EH (cell line): ENCODE measurements around the gene RNF217.

Source experiments
- DNase-seq: peaks from one replicate; pipeline ENCODE4 v3.0.0-alpha.2; 2015; ENCODE audit warnings: low read depth

Gene RNF217

DNA sequence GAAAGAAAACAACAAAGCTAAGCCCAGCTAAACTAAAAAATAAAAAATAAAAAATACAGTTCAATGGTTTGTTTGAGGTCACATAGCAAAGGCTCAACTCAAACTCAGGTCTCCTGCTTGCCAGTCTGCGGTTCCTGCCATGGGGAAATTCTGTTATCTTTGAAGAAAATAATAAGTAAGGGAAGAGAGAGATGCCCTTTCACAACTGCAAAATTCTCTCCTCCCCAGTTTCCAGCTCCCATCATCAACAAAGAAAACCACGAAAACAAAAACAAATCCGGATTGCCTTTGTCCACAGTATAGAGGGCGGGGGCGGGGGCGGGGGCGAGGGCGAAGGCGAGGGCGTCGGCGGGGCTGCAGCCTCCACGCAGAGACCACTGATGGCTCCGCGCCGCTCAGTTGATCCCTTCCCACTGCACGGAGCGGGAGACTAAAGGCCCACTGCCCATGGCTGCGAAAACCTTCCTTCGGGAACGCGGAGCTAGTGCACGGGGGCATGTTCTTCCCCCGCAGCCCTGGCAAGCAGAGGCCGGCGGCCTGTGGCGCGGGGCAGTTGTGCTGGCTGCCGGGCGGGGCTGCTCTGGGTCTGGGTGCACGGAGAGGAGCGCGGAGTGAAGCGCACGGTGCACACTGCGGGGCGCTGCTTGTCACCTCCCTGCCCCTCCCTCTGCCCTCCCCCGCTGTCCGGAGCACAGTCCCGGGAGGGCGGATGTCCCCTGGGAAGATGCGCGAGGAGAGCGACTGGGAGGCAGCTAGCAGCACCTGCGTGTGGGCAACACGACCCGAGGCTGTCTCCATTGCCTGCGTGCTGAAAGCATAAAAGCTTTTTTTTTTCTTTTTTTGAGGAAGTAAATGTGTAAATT is 137.2 kb downstream of the RNF217 start:
- DNase-seq: peak; percentile 77

- no peak for DNase-seq
Measured at GRCh38 chr6:125100074-125100652, 137.9 kb downstream of the RNF217 start.

GRCh38 chr6:125101128-125101527 is 138.9 kb downstream of the RNF217 start:
- no peak for DNase-seq

- DNase-seq: peak; percentile 69
Measured at GRCh38 chr6:125101631-125102030, 139.4 kb downstream of the RNF217 start.

GRCh38 chr6:125102411-125102810 is 140.2 kb downstream of the RNF217 start:
- DNase-seq: no peak

DNA sequence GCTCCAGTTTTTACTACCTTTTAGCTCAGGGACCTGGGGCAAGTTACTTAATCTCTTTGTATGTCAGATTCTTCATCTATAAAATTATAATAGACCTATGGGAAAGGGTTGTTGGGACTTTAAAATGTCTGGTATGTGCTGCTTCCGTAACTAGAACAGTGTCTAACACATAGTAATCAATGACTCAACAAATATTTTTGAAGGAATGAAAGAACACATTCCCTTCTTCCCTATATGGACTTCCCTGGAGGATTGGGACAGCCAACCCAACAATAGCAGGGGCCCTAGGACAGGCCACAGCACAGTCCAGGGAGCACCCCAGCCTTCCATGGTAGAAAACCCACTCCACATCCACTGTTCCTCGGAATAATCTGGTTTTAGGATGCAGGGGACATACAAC is 140.7 kb downstream of the RNF217 start:
- DNase-seq: peak; percentile 97

- DNase-seq: peak; percentile 87
Measured at GRCh38 chr6:125104425-125104824, 142.2 kb downstream of the RNF217 start.

- DNase-seq: no peak
Measured at GRCh38 chr6:125107048-125107447, 144.8 kb downstream of the RNF217 start.

DNA sequence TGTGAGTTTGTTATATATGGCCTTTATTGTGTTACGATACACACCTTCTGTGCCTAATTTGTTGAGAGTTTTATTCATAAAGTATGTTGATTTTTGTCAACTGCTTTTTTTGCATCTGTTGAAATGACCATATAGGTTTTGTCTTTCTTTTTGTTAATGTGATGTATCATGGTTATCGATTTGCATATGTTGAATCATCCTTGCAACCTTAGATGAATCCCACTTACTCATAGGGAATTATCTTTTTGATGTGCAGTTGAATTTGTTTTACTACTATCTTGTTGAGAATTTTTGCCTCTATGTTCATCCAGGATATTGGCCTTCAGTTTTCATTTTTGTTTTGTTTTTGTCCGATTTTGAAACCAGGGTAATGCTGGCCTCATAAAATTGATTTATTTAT is 145.7 kb downstream of the RNF217 start:
- DNase-seq: no peak

DNA sequence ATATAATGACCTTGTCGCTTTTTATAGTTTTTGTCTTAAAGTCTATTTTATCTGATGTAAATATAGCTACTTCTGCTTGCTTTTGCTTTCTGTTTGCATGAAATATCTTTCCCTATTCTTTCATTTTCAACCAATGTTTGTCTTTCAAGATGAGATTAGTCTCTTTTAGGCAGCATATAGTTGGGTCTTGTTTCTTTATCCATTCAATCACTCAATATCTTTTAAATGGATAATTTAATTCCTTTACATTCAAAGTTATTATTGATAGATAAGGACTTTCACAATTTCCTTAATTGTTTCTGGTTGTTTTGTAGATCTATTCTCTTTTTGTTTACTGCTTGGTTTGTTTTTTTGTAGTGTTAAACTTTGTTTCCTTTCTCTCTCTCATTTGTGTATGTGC is 147.8 kb downstream of the RNF217 start:
- DNase-seq: no peak

DNA sequence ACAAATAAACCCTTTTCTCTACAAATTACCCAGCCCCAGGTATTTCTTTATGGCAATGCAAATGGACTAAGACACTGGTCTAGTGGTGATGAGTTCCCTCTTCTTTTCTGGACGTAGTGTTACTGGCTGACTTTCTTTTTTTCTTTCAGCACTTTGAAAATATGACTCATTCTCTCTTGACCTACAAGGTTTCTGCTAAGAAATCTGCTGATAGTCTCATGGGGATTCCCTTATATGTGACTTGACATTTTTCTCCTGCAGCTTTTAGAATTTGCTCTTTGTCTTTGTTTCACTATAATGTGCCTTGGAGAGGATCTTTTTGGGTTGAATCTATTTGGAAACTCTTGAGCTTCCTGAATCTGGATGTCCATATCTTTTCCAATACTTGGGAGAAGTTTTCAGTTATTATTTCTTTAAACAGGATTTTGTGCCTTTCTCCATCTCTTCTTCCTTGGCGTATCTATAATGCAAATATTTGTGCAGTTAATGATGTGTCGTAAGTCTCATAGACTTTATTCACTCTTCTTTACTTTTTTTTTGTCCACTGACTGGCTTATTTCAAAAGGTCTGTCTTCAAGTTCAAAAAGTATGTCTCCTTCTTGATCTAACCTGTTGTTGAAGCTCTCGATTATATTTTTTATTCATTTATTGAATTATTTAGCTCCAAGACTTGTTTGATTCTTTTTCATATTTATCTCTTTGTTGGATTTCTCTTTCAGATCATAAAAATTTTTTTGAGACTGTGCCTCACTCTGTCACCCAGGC is 149.2 kb downstream of the RNF217 start:
- DNase-seq: no peak

DNA sequence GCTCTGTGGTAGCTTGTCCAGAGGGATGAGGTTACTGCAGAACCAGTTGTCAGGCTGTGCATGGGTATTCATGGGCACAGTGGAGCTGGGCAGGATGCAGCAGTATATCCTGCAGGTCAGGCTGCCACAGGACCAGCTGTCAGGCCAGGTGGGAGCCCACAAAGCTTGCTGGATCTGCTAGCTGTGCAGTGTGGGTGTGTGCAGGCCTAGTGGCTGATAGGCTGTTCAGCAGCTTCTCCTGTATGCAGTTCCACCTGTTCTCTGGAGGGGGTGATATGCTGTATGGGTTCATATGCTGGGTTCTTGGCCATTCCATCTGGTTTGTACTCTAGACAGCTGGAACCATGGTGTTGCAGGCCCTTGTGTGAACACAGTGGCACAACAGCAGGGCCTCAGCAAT is 150.7 kb downstream of the RNF217 start:
- no peak for DNase-seq

- DNase-seq: peak; percentile 64
Measured at GRCh38 chr6:125114248-125114858, 152.1 kb downstream of the RNF217 start.

- DNase-seq: no peak
Measured at GRCh38 chr6:125116170-125116569, 153.9 kb downstream of the RNF217 start.

GRCh38 chr6:125116710-125117109 is 154.5 kb downstream of the RNF217 start:
- no peak for DNase-seq

GRCh38 chr6:125117818-125118217 is 155.6 kb downstream of the RNF217 start:
- no peak for DNase-seq

DNA sequence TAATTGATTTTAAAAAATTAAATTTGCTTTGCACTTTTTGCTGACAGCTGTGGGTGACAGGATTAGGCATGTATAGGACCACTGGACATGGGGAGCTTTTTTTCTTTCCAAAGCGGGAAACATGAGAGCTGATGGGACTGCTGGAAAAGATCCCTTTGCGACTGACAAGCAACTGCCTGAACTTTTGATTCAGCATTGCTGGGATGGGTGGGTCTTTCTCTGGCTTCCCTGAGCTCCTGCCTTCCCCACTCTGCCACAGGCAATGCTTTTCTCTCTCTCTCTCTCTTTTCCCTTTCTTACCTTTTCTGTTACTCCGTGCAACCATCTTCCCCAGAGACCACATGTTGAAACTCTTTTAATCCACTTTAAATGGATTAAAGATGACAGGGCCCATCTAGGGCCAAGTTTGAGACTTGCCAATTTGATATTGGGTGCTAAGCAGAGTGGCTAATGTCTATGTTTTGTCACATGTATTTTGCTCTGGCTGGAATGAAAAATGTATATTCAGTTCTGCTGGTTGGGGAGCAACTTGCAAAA is 157.9 kb downstream of the RNF217 start:
- DNase-seq: no peak

- DNase-seq: no peak
Measured at GRCh38 chr6:125121894-125122293, 159.7 kb downstream of the RNF217 start.

DNA sequence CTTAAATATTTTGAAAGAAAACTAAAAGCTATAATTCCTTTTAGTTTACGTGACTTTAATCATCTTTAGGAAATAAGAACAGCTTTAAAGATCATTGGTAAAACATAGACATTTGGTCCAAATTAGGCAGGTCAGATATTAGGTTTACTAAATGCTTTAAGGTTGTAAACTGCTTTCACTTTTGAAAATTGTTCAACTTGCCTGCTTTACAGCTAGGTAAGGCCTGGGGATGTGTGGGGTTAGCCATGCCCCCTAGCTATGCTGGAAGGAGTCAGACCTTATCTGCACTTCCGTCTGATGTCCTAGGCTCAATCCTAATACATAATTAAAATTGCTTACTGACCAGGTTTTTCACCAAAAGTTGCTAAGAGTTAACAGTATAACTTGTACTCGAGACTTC is 160.8 kb downstream of the RNF217 start:
- no peak for DNase-seq

GRCh38 chr6:125123468-125124048 is 161.3 kb downstream of the RNF217 start:
- DNase-seq: no peak

GRCh38 chr6:125124049-125124669 is 161.9 kb downstream of the RNF217 start:
- DNase-seq: no peak
